DOHH2 (cell line): Measurements from ENCODE around the gene ELOVL7.

Experiments used
- EZH2phosphoT487 ChIP-seq: fragments of 200-600 bp; sonication (generic); IDR thresholded peaks from 2 replicates; pipeline ENCODE4 v1.6.1; 2017; ENCODE audit warnings: borderline replicate concordance, mild to moderate bottlenecking, antibody characterized with exemption, low read length, moderate library complexity, mixed read lengths
- TF ChIP-seq, protein P1 (sequence below): fragments of 200-600 bp; sonication (generic); IDR thresholded peaks from one replicate; pipeline ENCODE4 v1.5.1; 2014; ENCODE audit warnings: antibody characterized with exemption, mild to moderate bottlenecking, low read depth, low read length; ENCODE audit not compliant: poor library complexity, severe bottlenecking

DNA sequence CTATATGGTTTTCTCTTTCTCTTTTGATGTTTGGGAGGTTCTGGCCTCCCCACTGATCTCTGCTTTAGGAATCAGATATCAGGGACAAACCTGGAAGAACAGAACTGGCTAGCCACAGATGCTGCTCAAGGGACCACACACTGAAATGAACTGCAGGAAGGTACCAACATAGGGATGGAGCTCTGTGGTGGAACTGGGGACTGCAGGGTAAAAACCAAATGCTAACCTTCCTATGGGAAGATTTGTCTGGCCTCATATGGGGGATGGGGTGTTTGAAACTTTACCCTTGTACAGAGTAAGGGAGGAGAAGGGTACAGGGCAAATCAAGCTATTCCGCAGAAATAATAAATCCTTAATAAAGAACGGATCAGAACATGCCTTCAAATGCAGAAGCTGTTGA is 49.4 kb downstream of the ELOVL7 start:
- TF ChIP-seq, protein P1, sequence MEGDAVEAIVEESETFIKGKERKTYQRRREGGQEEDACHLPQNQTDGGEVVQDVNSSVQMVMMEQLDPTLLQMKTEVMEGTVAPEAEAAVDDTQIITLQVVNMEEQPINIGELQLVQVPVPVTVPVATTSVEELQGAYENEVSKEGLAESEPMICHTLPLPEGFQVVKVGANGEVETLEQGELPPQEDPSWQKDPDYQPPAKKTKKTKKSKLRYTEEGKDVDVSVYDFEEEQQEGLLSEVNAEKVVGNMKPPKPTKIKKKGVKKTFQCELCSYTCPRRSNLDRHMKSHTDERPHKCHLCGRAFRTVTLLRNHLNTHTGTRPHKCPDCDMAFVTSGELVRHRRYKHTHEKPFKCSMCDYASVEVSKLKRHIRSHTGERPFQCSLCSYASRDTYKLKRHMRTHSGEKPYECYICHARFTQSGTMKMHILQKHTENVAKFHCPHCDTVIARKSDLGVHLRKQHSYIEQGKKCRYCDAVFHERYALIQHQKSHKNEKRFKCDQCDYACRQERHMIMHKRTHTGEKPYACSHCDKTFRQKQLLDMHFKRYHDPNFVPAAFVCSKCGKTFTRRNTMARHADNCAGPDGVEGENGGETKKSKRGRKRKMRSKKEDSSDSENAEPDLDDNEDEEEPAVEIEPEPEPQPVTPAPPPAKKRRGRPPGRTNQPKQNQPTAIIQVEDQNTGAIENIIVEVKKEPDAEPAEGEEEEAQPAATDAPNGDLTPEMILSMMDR = no peak
- TF ChIP-seq EZH2phosphoT487 = no peak
